Hepatic stellate cell (primary cell): Measurements from ENCODE around the gene ANKRD52.

Experiments
- DNase-seq: peaks from one replicate; pipeline ENCODE4 v3.0.0; 2011; ENCODE audit warnings: low spot score

The ANKRD52 gene

DNA sequence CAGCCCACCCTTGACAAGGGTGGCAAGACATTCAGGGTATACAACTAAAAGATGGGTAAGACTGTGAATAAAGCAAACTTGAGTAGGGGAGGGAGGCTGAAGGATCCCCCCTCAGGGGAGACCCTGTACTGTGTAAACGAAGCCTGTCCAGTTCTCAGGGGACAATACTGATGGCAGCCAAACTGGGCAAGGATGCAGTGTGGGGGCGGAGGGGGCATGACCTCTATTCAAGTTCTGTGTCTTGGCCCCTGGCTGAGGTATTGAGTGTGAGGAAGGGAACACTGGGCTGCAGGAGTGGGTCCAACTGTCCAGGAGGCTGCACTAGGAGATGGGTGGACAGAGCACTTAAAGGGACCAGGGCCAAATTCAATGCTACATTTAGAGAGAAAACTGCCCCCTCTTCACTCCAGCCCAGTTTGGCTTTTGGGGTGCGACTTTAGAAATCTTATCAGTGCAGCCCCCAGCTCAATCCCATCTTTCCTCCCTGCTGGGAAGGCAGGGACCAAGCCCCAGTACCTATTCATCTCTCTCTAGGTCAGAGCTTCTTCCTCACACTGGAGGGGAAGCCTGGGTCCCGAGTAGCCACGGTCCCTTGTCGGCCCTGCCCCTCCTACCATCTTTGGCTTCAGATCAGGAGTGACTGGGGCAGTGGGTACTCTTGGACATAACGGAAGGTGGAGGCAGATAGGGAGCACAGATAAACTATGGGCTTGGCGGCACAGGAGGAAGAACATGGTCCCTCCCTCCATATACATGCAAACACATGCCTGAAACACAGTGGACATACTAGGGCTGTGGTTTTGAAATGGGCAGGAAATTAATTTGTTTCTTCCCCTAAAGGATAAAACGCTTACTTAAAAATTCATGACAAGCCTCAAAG lies 16.5 kb downstream of the ANKRD52 start:
- no peak for DNase-seq

- DNase-seq: no peak
Measured at GRCh38 chr12:56237552-56237951, 20.6 kb downstream of the ANKRD52 start.

- no peak for DNase-seq
Measured at GRCh38 chr12:56236985-56237384, 21.2 kb downstream of the ANKRD52 start.

DNA sequence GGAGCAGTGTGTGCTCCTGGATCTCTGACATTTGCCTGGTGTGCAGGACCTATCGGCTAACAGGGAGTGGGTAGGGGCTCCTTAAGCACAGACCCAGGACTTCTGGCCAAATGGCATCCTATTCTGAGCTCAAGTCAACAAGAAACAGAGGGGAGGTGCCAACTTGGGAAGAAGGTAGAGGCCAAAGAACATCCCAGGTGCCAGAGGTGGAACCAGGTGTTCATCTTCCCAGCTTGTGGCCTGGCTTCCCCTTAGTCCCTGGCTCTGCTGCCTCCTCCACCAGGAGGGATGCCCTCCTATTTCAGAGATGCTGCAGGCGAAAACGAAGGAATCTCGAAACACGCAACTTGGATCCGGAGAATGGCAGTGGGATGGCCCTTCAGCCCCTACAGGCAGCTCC lies 22.1 kb downstream of the ANKRD52 start:
- DNase-seq: no peak

- no peak for DNase-seq
Measured at GRCh38 chr12:56234746-56235436, 23.3 kb downstream of the ANKRD52 start.

DNA sequence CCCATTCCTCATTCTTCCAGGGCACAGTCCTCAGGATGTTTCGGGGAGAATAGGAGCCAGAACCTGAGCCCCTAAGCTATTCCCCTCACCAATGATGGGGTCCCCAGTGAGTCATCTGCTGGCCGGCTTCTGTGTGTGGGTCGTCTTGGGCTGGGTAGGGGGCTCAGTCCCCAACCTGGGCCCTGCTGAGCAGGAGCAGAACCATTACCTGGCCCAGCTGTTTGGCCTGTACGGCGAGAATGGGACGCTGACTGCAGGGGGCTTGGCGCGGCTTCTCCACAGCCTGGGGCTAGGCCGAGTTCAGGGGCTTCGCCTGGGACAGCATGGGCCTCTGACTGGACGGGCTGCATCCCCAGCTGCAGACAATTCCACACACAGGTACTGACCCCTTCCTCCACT lies 27.0 kb downstream of the ANKRD52 start:
- DNase-seq: no peak

- no peak for DNase-seq
Measured at GRCh38 chr12:56230432-56231183, 27.6 kb downstream of the ANKRD52 start.

GRCh38 chr12:56229916-56230431 lies 28.2 kb downstream of the ANKRD52 start, which contains the start of gene SLC39A5:
SLC39A5 (plus strand) TSS chr12:56230051; CDS start chr12:56231275, 1,224 bp downstream.
- DNase-seq: no peak

DNA sequence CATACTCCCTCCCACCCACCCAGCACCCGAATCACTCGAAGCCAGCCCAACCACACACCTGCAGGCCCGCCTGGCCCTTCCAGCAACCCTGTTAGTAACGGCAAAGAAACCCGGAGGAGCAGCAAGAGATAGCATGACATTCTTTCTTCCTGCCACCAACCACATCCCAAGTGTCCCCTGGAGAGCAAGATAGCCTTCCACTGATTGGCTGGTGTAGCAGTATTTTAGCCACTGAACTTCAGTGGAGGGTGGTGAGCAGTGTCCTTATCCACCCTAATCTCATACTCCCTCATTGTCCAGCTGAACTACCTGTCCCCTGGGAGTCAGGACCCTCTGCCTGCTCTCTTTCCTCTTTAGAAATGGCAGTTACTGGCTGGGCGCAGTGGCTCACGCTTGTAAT lies 29.1 kb downstream of the ANKRD52 start:
- DNase-seq: no peak

- DNase-seq: no peak
Measured at GRCh38 chr12:56224954-56225353, 33.2 kb downstream of the ANKRD52 start.

GRCh38 chr12:56224102-56224701 lies 34.0 kb downstream of the ANKRD52 start, which contains the start of gene NABP2:
NABP2 (plus strand) TSS chr12:56224342; CDS start chr12:56224857, 515 bp downstream.
- DNase-seq: peak; percentile 100

DNA sequence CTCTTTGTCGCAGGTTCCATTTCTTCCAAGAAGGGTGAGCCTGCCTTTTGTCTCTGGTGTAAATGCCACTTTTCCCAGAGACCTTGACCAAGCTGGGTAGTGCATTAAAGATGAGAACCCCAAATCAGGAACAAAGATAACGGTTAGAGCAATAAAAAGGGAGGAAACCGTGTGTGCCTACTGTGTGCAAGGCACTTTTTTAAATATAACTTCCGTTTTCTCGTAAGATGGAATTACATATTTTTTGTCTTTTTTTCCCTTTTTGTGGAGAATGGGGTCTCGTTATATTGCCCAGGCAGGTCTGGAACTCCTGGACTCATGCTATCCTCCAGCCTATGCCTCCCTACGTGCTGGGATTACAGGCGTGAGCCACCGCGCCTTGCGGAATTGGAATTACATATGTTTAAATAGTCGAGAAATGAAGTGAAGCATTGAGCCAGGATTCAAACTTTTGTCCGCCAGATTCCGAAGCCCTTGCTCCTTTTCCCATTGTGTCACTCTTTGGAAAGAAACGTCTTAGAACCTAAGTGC lies 34.5 kb downstream of the ANKRD52 start:
- DNase-seq: no peak

DNA sequence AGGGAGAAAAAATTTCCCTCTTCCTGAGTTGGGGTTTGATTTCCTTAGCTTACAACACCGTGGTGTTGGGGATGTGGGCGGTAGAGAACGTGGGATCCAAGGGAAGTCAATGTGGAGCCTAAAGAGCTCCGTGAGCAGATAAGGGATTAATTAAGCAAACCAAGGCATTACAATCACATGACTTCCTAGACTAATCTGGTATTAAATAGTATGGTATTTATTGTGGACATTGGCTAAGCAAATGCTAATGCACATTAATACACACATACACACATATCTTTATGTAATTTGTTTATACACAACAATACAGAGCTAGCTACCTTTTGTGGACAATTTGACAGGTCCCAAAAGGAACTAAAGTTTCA lies 35.7 kb downstream of the ANKRD52 start:
- no peak for DNase-seq

GRCh38 chr12:56221757-56222530 lies 36.2 kb downstream of the ANKRD52 start, which contains the start of gene RNF41:
RNF41 (minus strand) TSS chr12:56221922; CDS start chr12:56214047, 7,875 bp downstream.
- DNase-seq: peak; percentile 98

GRCh38 chr12:56221232-56221756 lies 36.9 kb downstream of the ANKRD52 start:
- peak; percentile 93 for DNase-seq

GRCh38 chr12:56220611-56221231 lies 37.5 kb downstream of the ANKRD52 start:
- DNase-seq: peak; percentile 64

DNA sequence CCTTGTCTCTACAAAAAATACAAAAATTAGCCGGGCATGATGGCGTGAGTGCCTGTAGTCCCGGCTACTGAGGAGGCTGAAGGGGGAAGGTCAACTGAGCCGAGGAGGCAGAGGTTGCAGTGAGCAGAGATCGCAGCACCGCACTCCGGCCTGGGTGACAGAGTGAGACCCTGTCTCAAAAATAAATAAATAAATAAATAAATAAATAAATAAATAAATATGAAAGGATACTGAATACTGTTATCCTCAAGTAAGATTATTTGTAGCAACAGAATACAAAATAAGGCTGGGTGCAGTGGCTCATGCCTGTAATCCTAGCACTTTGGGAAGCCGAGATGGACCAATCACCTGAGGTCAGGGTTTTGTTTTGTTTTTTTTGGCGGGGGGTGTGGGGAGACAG lies 38.3 kb downstream of the ANKRD52 start:
- no peak for DNase-seq

- DNase-seq: no peak
Measured at GRCh38 chr12:56216461-56216860, 41.7 kb downstream of the ANKRD52 start.

DNA sequence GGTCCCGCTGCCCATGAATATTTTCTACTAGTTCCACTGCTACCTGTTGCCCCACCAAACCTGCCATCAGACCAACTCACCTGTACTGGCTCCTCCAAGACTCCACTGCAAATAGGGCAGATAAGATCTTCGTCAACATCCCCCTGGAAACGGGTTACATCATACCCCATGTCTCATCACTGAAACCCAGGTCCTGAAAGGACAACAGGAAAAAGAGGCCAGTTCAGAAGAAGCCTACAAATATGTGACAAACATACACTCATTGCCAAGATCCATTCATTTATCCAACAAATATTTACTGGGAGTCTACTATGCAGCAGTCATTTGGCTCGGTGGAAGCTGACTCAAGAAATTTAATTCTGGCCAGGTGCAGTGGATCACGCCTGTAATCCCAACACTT lies 44.3 kb downstream of the ANKRD52 start:
- DNase-seq: no peak

DNA sequence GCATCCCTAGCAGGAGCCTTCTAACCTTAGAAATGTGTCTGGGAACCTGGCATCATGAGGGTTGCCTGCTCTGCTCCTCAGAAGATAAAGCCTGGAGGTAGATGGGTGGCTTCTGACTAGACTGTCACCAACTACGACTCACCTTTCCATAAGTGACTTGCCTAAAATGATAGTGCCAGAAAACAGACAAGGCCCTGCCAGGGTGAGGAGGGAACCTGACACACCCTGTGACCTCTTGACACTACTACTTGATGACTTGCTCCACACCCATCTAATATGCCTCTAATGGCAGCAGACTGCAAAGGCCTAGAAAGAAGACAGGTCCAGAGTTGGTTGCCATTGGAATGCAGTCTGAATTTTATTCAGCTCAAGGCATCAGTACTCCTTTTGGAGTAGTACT lies 45.8 kb downstream of the ANKRD52 start:
- no peak for DNase-seq
